Mesodermal cell (in vitro differentiated cells): Measurements from ENCODE around the gene MRPL17.

Experiments
- H3K27ac ChIP-seq: 2 replicates; pipeline ENCODE4 v1.7.0; 2013; ENCODE audit warnings: mild to moderate bottlenecking, low read depth, low read length, moderate library complexity; ENCODE audit not compliant: severe bottlenecking
- H3K36me3 ChIP-seq: 2 replicates; pipeline ENCODE4 v1.7.1; 2013; ENCODE audit warnings: mild to moderate bottlenecking, low read length, moderate library complexity; ENCODE audit not compliant: control insufficient read depth, insufficient read depth
- H3K4me1 ChIP-seq: one replicate; pipeline ENCODE4 v1.7.1; 2013; ENCODE audit warnings: mild to moderate bottlenecking, low read length; ENCODE audit not compliant: insufficient read depth, control insufficient read depth, poor library complexity, severe bottlenecking
- H3K4me3 ChIP-seq: 2 replicates; pipeline ENCODE4 v1.7.0; 2013; ENCODE audit warnings: low read length, control low read depth, mild to moderate bottlenecking; ENCODE audit not compliant: insufficient read depth, poor library complexity, severe bottlenecking; ENCODE audit errors: extremely low read depth
- H3K9me3 ChIP-seq: 2 replicates; pipeline ENCODE4 v1.7.1; 2013; ENCODE audit warnings: mild to moderate bottlenecking, low read length, moderate library complexity; ENCODE audit not compliant: control insufficient read depth
- WGBS, 2 experiments: methylation state at CpG; one replicate each; pipeline ENCODE4 v1.1.5; 2013; ENCODE audit warnings: missing lambda C conversion rate in 2 of 2; ENCODE audit not compliant: insufficient coverage in 2 of 2; 5-methylcytosine and 5-hydroxymethylcytosine counted together

The MRPL17 gene

DNA sequence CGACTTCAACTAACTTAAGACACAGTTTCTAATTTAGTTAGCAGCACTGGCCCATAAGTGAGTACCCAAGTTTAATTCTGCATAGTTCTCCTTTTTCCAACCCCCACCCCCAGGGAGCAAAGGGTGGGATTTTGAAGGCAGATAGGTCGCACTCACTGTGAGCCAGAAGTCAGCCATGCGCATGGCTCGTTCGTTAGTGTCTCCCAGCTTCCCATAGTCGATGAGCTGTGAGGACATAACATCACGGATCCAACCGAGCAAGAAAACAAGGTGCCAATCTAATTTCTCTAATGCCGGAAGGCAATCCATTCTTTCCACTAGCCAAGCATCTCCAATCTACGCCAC, 577 bp downstream of the MRPL17 start:
- Histone ChIP-seq H3K4me1 (peaks cover 9% of the 10 kb centered on the region), H3K9me3 (no peaks in the 10 kb centered on the region), H3K4me3 (peak overlapping the region; percentile 83), H3K36me3 (peaks cover 24% of the 10 kb centered on the region), H3K27ac (peak overlapping the region; percentile 88)
- 0 to 3% methylated on average over 5 to 7 of the region's 10 CpGs for WGBS, 2 experiments

DNA sequence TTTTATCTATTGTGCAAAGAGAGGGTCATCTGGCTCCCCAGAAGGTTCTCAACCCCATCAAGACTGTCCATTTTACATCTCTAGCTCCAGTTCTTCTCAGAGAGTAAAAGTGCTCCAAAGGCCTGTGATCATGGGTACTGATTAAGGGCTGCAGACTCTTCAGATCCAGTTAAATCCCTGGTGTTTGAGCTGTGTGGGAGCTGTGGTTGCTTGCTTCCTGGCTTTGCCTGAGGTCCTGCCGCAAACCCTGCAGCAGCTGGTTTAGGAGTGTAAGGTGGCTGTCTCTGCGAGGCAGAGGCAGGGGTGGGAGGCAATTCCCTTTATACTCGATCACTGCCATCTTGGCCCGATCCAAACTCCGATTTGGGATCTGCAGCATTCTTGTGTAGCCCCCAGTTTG, 1.2 kb downstream of the MRPL17 start:
- Histone ChIP-seq H3K9me3 (no peaks in the 10 kb centered on the region), H3K4me3 (peak overlapping the region; percentile 83), H3K4me1 (peaks cover 9% of the 10 kb centered on the region), H3K27ac (peak overlapping the region; percentile 23), H3K36me3 (peaks cover 24% of the 10 kb centered on the region)
- WGBS, 2 experiments = 34 to 50% methylated on average over 4 to 5 of the region's 5 CpGs

GRCh38 chr11:6681505-6681904, 1.6 kb downstream of the MRPL17 start:
- H3K4me3 ChIP-seq = peak overlapping the region; percentile 83
- peaks cover 9% of the 10 kb centered on the region for H3K4me1 ChIP-seq
- no CpG with 5 or more reads among the region's 1 CpG for WGBS, 2 experiments
- H3K27ac ChIP-seq = peak overlapping the region; percentile 16
- no peaks in the 10 kb centered on the region for H3K9me3 ChIP-seq
- peaks cover 24% of the 10 kb centered on the region for H3K36me3 ChIP-seq

DNA sequence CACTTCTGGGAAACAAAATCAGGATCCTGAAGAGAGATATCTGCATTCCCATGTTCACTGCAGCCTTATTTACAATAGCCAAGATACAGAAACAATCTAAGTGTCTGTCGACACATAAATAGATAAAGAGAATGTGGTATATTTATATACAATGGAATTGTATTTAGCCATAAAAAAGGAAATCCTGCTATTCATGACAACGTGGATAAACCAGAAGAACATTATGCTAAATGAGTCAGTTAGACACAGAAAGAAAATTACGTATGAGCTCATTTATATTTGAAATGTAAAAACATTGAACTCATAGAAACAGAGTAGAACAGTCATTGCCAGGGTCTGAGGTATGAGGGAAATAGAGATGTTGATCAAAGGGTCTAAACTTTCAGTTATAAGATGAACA, 6.1 kb downstream of the MRPL17 start:
- H3K4me3 ChIP-seq = no peak overlapping the region
- peaks cover 22% of the 10 kb centered on the region for H3K36me3 ChIP-seq
- no peaks in the 10 kb centered on the region for H3K9me3 ChIP-seq
- WGBS, 2 experiments = no CpG with 5 or more reads among the region's 3 CpGs
- no peak overlapping the region for H3K27ac ChIP-seq
- peaks cover 8% of the 10 kb centered on the region for H3K4me1 ChIP-seq

DNA sequence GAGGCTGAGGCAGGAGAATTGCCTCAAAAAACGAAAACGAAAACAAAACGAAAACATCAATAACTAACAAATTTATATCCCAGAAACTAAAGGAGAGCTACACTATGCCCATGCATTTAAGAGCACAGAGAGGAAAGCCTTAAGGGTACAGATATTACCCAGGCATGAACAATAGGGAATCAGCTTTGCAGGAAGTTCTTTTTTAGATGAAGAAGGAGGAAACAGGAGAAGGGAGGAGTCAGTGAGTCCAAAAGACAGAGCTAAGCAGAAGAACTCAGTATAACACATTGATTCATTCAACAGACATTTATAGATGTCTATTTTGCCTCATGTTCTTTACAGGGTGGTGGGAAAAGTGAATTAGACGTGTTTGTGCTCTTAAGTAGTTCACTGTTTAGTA, 8.3 kb downstream of the MRPL17 start:
- Histone ChIP-seq H3K9me3 (no peaks in the 10 kb centered on the region), H3K36me3 (peaks cover 2% of the 10 kb centered on the region), H3K4me3 (no peak overlapping the region), H3K27ac (no peak overlapping the region), H3K4me1 (no peaks in the 10 kb centered on the region)
- 87 to 100% methylated on average over 3 to 4 of the region's 4 CpGs for WGBS, 2 experiments

- Histone ChIP-seq H3K4me1 (no peaks in the 10 kb centered on the region), H3K36me3 (no peaks in the 10 kb centered on the region), H3K9me3 (no peaks in the 10 kb centered on the region), H3K4me3 (no peak overlapping the region), H3K27ac (no peak overlapping the region)
- WGBS, 2 experiments = 100% methylated on average over 1 of the region's 1 CpG
Observed at GRCh38 chr11:6674219-6674597, 8.9 kb downstream of the MRPL17 start.

GRCh38 chr11:6673523-6674218, 9.5 kb downstream of the MRPL17 start:
- H3K27ac ChIP-seq = no peak overlapping the region
- H3K4me3 ChIP-seq = no peak overlapping the region
- no peaks in the 10 kb centered on the region for H3K4me1 ChIP-seq
- no peaks in the 10 kb centered on the region for H3K9me3 ChIP-seq
- no peaks in the 10 kb centered on the region for H3K36me3 ChIP-seq

DNA sequence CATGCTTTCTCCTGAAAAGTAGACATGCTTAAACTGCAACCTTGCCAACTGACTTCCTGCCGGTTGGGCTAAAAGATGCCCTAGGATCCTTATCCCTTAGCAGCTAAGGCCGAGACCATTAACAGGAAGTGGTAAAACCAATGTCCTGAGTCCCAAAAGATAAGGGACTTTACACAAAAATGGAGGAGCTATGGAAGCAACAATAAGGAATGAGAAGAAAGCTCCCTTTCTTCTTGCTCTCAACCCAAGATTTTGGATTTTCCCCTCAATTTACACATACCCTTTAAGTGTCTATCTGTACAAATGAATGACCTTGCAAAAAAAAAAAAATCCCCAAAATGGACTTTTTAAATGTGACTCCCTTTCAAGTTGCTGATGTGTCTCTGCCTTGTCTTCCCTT, 11.1 kb downstream of the MRPL17 start:
- Histone ChIP-seq H3K9me3 (no peaks in the 10 kb centered on the region), H3K4me1 (no peaks in the 10 kb centered on the region), H3K36me3 (no peaks in the 10 kb centered on the region), H3K27ac (no peak overlapping the region), H3K4me3 (no peak overlapping the region)
- 100% methylated on average over 1 of the region's 2 CpGs for WGBS, 2 experiments

- 62 to 70% methylated on average over 2 to 4 of the region's 6 CpGs for WGBS, 2 experiments
- H3K9me3 ChIP-seq = no peaks in the 10 kb centered on the region
- no peaks in the 10 kb centered on the region for H3K36me3 ChIP-seq
- no peak overlapping the region for H3K27ac ChIP-seq
- H3K4me1 ChIP-seq = no peaks in the 10 kb centered on the region
- H3K4me3 ChIP-seq = no peak overlapping the region
Observed at GRCh38 chr11:6670202-6670830, 12.8 kb downstream of the MRPL17 start.

DNA sequence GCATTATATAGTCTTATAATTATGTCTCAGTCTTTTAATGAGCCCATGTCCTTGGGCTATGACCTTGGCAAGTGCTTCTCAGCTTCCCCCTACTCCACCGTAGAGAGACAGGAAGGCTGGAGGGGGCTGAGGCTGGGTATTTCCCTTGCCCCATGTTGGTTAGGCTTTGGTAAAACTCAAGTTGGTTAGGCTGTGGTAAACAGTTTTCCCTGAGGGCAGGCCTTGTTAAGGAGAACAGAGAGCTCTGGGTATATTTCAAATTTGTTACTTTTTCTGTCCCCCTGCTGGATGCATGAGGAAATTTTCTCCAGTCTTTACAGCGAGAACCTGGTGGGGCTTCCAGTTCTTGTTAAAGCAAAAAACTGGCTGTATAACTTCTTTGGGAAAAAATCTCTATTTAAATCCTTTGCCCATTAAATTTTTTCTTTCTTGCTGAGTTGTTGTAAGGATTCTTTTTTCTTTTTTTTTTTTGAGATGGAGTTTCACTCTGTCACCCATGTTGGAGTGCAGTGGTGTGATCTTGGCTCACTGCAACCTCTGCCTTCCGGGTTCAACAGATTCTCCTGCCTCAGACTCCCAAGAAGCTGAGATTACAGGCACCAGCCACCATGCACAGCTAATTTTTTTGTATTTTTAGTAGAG, 15.3 kb downstream of the MRPL17 start:
- H3K27ac ChIP-seq = no peak overlapping the region
- 100% methylated on average over 1 of the region's 3 CpGs; no CpG with 5 or more reads in 1 of the 2 experiments for WGBS, 2 experiments

More for the DNA sequence above, 15.3 kb downstream of the MRPL17 start:
- Histone ChIP-seq H3K4me3 (no peak overlapping the region), H3K4me1 (no peaks in the 10 kb centered on the region), H3K36me3 (no peaks in the 10 kb centered on the region), H3K9me3 (no peaks in the 10 kb centered on the region)
